Fibroblast of skin of left biceps (primary cell): ENCODE results near the gene CAP2.
"Not testable (repeated sequence)": the region's sequence is repeated elsewhere in the genome, so short reads cannot be mapped to it uniquely, and the experiment has no call there.

Experiments
- DNase-seq, 2 experiments: peaks; one replicate each; pipeline ENCODE4 v3.0.0-alpha.2; 2013; ENCODE audit warnings: low read depth in 2 of 2

The CAP2 gene

GRCh38 chr6:17501982-17502704 lies 108.7 kb downstream of the CAP2 start:
- DNase-seq: no peak

- DNase-seq: no peak
Measured at GRCh38 chr6:17503051-17503450, 109.7 kb downstream of the CAP2 start.

DNA sequence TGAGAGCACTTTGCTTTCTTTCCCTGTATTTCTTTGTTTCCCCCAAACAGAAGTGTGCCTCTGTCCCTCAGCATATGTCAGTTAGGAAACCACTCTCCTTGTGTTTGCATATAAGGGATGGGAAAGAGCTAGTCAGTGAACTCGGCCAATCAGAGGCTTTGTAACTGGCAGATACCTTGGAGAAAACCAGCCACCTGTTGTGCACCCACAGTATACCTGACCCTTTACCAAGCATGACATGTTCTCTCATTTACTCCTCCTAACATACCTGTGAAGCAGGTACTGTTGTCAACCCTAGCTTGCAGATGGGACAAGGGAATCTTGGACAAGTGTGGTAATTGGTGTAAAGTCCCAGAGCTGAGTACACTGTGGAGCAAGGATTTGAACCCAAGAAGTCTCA lies 110.6 kb downstream of the CAP2 start:
- no peak for DNase-seq

GRCh38 chr6:17505062-17505476 lies 111.7 kb downstream of the CAP2 start:
- peak in 1 of 2 experiments; percentile 5 for DNase-seq

GRCh38 chr6:17505767-17506280 lies 112.4 kb downstream of the CAP2 start:
- DNase-seq: peak in 1 of 2 experiments; percentile 6

GRCh38 chr6:17506531-17506930 lies 113.1 kb downstream of the CAP2 start:
- no peak for DNase-seq

- no peak for DNase-seq
Measured at GRCh38 chr6:17506962-17507361, 113.6 kb downstream of the CAP2 start.

GRCh38 chr6:17511084-17511483 lies 117.7 kb downstream of the CAP2 start:
- no peak for DNase-seq

GRCh38 chr6:17511580-17511979 lies 118.2 kb downstream of the CAP2 start:
- no peak for DNase-seq

DNA sequence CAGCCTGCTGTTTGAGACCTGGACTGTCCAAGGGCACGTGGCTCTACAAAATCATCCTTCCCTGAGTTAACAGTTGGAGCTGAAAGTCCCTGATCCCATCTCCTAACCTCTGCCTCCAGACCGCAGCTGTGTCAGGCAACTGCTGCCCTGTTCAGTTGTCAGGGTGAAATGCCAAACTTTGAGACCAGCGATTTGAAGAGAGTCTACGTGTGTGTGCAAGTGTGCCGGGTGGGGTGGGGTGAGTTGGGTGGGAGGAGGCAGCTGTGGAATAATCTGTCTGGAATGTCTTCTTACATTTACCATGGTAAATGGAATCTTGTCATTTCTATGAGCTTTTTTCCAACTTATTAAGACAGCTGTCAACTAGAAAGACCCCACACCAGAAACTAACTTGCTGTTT lies 125.7 kb downstream of the CAP2 start:
- no peak for DNase-seq

DNA sequence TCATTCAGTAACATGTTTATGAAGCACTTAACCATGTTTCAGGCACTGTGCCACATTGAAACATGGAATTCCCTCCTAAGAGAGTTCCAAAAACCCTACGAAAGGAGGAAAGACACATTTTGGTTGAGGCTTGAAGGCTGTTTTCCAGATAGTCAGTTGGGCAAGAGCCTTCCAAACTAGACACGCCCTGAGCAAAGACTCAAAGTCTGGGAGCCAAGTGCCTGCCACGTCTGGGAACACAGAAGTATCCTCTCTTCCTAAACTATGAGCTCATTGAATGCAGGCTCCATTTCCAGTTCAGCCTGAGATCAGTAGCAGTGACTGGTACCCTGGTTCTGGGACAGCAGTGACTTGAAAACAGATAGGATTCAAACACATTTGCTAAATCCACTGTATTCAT lies 132.2 kb downstream of the CAP2 start:
- DNase-seq: no peak

- DNase-seq: no peak
Measured at GRCh38 chr6:17527076-17527475, 133.7 kb downstream of the CAP2 start.

- no peak for DNase-seq
Measured at GRCh38 chr6:17530321-17530835, 137.0 kb downstream of the CAP2 start.

GRCh38 chr6:17536586-17536985 lies 143.2 kb downstream of the CAP2 start:
- DNase-seq: no peak

GRCh38 chr6:17542243-17542642 lies 148.8 kb downstream of the CAP2 start:
- no peak for DNase-seq

GRCh38 chr6:17545681-17546080 lies 152.3 kb downstream of the CAP2 start:
- DNase-seq: not testable (repeated sequence)

- DNase-seq: no peak
Measured at GRCh38 chr6:17551383-17551958, 158.1 kb downstream of the CAP2 start.

DNA sequence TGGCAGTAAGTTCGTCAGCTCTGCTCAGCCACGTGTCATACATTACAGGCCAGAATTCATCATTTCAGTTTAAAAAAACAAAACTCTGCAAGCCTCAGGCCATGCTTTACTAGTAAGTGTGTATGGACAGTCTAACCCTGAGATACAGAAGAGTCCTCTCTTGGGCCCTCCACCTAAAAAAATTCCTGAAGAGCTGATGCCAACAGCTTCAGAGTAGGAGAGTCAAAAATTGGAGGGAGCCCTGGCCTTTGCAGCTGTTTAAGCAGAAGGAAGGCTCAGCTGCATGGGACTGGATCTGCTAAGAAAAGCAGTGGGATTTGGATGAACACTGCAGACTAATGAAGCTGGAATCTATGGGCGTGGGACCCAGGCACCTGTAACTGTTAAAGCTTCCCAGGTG lies 159.5 kb downstream of the CAP2 start:
- DNase-seq: no peak

GRCh38 chr6:17556014-17556413 lies 162.6 kb downstream of the CAP2 start:
- DNase-seq: no peak

DNA sequence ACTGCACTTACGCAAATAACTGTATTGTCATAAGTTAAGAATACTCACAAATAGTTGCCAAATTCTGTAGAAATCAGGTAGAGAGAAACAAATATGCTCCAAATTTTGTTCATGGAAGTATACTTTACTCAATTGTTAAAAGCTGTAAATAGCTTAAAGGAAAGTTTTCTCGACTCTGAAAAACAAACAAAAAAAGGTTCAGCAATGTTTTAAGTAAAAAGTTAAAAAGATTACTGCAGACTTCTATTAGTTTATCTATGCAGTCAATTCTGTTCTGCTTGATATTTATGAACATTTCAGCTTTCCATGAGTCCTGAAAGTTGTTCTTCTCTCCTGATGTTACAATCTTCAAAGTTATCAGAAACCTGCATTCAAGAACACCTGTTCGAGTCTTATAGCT lies 169.2 kb downstream of the CAP2 start:
- no peak for DNase-seq

DNA sequence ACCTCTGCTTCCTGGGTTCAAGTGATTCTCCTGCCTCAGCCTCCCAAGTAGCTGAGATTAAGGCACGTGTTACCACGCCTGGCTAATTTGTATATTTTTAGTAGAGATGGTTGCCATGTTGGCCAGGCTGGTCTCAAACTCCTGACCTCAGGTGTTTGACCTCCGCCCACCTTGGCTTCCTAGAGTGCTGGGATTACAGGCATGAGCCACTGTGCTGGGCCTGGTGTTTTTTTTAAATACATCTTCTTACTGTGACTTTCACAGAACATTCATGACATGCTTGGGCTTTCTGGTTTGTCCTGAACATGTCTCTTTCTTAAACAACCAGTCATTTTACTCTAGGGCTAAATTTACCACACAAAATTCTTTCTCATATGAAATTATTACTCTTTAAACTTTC lies 172.0 kb downstream of the CAP2 start:
- DNase-seq: no peak

DNA sequence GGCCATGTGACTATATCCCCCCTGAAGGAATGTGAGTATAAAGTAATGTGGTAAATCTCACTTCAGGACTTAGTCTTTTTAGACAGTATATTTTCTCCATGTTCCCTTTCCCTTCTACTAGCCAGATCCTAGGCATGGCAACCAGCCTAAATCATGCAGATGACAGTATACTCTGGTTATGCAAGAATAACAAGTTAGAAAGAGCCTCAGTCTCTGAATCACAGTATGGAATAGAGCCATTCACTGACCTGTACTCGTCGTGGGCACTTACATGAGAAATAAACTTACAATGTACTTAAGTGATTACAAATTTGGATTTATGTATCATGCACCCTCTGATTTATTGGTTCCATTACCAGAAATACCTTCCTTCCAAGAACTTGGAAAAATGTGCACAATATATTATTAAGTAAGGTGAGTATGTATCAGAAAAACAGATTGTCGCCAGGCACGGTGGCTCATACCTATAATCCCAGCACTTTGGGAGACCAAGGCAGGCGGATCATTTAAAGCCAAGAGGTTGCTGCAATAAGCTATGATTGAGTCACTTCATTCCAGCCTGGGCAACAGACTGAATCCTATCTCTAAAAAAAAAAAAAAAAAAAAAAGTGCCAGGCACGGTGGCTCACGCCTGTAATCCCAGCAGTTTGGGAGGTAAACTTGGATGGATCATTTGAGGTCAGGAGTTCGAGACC lies 181.6 kb downstream of the CAP2 start:
- peak in 1 of 2 experiments; percentile 25 for DNase-seq

- DNase-seq: no peak
Measured at GRCh38 chr6:17577059-17577458, 183.7 kb downstream of the CAP2 start.
